HuH-7.5 (cell line): ENCODE results near the gene ZMPSTE24.
A peak's percentile ranks its signal among the peaks of the same experiment; 100 is the strongest.
"Not testable (repeated sequence)": the region's sequence is repeated elsewhere in the genome, so short reads cannot be mapped to it uniquely, and the experiment has no call there.

Experiments used
- DNase-seq: peaks from one replicate; pipeline ENCODE4 v3.0.0; 2011; ENCODE audit warnings: low spot score

The ZMPSTE24 gene

DNA sequence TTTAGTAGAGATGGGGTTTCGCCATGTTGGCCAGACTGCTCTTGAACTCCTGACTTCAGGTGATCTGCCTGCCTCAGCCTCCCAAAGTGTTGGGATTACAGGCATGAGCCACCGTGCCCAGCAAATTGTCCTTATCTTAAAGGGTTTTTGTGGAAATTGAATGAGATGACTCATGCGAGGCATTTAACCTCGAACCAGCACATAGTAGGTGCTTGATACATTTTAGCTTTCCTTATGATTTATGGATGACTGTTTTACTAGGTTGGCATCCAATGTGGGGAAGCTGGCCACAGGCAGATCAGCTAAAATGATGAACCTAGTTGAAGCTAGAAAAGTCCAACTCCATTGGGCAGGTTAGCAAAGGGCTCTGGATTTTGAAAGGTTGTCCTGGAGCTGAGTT lies 60.4 kb downstream of the ZMPSTE24 start:
- no peak for DNase-seq

DNA sequence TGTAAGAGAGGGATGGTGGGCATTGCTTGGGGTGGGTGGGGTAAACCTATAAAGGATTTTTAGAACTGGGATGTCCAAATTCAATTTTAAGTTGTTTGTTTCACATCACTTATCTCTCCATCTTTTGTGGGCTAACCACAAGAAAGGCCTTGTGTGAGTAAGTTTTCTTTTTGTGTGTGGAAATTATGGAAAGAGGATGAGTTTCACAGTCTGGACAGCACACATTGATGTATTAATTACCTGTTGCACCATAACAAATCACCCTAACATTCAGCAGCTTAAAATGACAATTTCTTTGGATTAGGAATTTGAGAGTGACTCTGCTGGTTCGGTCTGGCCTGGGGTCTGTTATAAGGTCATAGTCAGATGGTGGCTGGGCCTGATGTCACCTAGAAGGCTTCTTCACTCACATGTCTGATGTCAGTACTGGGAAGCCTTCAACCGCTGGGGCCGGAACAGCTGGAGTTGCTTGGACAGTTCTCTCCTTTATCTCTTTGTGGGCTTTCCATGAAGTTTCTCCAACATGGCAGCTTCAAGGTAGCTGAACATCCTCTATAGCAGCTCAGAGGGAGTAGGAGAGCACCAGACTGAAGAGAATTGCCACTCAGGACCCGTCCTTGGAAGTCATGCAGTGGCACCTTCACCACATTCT lies 61.1 kb downstream of the ZMPSTE24 start:
- no peak for DNase-seq

DNA sequence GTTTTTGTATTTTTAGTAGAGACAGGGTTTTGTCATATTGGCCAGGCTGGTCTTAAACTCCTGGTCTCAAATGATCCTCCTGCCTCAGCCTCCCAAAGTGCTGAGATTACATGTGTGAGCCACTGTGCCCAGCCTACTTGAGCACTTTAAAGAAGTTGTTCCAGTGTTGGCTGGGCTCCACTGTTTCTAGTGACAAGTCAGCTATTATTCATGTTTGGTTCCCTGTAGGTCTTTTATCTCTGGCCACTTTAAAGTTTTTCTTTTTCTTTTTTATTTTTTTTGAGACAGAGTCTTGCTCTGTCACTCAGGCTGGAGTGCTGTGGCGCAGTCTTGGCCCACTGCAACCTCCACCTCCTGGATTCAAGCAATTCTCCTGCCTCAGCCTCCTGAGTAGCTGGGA lies 73.4 kb downstream of the ZMPSTE24 start:
- DNase-seq = not testable (repeated sequence)

DNA sequence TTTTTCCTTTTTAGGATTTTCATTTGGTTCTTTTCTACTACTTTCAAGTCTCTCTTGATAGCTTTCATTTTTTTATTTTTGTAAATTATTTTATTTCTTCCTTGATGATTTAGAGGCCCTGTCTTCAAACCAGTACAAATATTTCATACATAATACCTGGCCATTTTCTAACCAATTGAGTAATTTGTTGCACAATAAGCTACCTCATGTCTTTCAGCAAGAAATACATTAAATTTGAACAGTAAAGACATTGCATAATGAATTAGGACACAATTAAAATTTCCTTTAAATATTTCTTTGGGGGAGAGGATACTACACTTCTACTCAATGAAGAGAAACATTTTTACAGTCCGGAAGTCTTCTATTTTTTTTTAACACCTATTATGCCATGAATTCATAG lies 74.7 kb downstream of the ZMPSTE24 start:
- no peak for DNase-seq

DNA sequence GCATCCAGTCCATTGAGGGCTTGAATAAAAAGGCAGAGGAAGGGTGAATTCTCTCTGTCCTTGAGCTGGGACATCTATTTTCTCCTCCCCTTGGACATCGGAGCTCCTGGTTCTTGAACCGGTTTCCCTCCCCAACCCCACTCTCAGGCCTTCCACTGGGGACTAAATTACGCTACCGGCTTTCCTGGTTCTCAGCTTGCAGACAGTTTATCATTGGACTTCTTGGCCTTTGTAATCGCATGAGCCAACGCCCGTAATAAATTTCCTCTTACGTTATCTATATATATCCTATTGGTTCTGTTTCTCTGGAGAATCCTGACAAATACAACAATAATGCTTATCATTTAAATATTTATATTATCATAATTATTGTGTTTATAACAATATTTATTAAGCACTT lies 79.4 kb downstream of the ZMPSTE24 start:
- DNase-seq = no peak

DNA sequence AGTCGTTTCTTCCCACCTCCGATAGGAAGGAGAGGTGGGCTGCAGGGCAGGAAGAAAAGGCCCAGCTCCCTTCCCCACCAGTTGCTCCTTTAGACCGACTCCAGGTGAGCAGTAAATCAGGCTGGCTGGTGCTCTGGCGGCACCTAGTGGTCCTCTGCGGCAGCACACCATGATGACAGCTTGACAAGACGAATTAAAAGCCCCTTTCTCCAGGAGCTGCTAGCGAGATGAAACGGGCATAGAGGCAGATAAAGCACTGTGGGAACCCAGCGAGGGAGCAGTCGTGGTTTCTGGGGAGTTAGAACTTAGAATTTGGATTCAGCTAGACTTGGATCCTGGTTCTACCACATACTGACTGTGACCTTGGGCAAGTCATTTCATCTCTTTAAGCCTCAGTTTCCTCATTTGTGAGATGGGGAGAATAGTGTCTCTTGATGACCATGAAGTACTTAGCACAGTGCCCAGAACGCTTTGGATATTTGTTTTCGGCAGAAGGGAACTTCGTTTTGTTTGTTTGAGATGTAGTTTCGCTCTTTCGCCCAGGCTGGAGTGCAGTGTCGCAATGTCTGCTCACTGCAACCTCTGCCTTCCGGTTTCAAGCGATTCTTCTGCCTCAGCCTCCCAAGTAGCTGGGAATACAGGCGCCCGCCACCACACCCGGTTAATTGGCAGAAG lies 80.8 kb downstream of the ZMPSTE24 start:
- peak; percentile 59 for DNase-seq

DNA sequence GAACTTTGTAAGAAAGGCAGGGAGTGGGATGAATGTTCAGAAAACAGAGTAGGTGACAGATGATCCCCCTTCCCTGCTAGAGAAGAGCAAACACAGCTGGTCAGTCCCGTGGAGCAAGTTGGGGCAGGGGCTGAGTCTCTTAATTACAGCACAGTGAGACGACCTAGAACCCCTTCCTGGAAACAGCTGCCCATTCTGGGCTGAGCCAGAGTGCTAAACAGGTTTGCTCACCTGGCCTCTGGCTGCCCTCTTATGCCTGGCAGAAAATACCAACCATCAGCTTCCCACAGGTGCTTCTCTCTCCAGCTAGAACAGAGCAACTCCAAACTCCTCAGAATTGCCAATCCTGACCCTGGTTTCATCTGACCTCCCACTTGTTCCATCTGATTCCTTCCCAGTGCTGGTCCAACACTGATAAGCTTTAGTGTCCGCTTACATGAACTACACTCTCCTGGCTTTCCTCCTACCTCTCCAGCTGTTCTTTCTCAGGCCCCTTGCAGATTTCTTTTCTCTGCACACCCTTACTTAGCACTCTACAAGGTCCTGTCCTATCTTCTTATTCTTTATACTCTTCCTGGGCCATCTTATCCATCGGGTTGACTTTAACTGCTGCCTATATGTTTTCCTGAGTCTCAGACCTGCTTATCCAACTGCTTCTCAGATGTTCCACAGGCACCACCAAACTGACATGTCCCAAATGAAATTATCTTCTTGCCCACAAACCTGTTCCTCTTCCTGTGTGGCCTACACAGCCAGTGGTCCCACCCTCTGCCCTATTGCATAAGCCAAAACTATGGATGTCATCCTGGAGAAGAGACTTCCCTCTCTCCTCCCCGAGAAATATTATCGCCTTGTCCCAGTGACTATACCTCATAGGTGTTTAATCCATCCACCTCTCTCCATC lies 81.6 kb downstream of the ZMPSTE24 start:
- no peak for DNase-seq

DNA sequence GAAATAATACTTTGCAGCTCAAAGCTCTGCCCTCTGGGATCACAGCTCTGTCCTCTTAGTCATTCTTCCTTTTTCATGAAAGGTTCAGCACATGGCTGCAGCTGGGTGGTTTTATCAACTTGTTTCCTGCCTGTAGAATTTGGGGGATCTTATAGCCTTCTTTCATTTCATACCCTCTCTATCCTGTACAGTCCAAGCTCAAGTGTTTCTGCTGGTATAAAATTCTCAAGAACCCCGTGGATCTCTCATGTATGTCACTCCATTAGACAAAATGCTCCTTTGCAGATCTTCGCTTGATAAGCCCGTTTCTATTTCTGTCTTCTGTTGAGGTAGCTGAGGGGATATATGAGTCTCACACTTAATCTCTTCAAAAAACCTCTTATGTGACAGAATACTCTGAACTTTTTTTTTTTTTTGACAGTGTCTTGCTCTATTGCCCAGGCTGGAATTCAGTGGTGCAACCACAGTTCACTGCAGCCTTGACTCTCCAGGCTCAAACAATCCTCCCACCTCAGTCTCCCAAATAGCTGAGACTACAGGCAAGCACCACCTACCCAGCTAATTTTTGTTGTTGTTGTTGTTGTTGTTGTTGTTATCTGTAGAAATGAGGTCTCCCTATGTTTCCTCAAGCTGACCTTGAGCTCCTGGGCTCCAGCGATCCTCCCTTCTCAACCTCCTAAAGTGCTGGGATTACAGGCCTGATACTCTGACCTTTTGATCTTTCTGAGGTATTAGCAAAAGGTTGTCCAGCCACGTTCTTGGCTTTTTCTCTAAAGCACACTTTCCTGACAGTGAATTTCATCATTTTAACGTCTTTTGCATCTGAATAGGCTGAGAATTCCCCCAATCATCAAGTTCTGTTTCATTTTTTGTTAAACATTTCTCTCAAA lies 83.7 kb downstream of the ZMPSTE24 start:
- no peak for DNase-seq

DNA sequence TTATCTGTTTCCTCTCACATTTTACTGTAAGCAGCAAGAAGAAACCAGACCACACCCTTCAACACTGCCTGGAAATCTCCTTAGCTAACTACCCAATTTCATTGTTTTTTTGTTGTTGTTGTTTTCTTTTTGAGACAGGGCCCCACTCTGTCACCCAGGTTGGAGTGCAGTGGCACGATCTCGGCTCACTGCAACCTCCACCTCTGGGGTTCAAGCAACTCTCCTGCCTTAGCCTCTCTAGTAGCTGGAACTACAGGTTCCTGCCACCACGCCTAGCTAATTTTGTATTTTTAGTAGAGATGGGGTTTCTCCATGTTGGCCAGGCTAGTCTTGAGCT lies 84.3 kb downstream of the ZMPSTE24 start:
- DNase-seq = not testable (repeated sequence)
